Liver (tissue), 9 donors: ENCODE data around the gene MSH6. TPM values are rescaled to one million over a fixed set of nuclear protein-coding genes. Genes with fewer than 3 reads are reported as not detected.

ENCODE experiments used
- DNase-seq: peaks from one replicate; pipeline ENCODE4 v3.0.0-alpha.2; 2017; ENCODE audit warnings: low spot score
- H3K27ac ChIP-seq, 2 donors: one replicate each; pipeline ENCODE4 v1.7.0; 2013; ENCODE audit warnings: inconsistent platforms in 2 of 2, low read length in 2 of 2, control low read depth in 1 of 2, low read depth in 1 of 2, mild to moderate bottlenecking in 1 of 2
- H3K27me3 ChIP-seq, 4 donors: one replicate each; pipeline versions ENCODE4 v1.6.1 to v1.7.0; 2013; ENCODE audit warnings: low read length in 3 of 4, inconsistent platforms in 1 of 4, mild to moderate bottlenecking in 1 of 4, moderate library complexity in 1 of 4; ENCODE audit not compliant: control insufficient read depth in 4 of 4, insufficient read depth in 4 of 4
- H3K36me3 ChIP-seq, 4 donors: one replicate each; pipeline versions ENCODE4 v1.6.1 to v1.7.0; 2013; ENCODE audit warnings: low read length in 3 of 4, mild to moderate bottlenecking in 3 of 4, low read depth in 1 of 4, moderate library complexity in 1 of 4; ENCODE audit not compliant: control insufficient read depth in 4 of 4, insufficient read depth in 3 of 4
- H3K4me1 ChIP-seq, 4 donors: one replicate each; pipeline versions ENCODE4 v1.6.1 to v1.7.0; 2013; ENCODE audit warnings: low read length in 3 of 4, mild to moderate bottlenecking in 3 of 4, moderate library complexity in 1 of 4; ENCODE audit not compliant: control insufficient read depth in 4 of 4, insufficient read depth in 4 of 4
- H3K4me3 ChIP-seq, 3 donors: one replicate each; pipeline versions ENCODE4 v1.6.1 to v1.7.0; 2013; ENCODE audit warnings: low read length in 3 of 3, control low read depth in 1 of 3, low read depth in 1 of 3, mild to moderate bottlenecking in 1 of 3
- H3K9ac ChIP-seq, 2 donors: one replicate each; pipeline ENCODE4 v1.7.0; 2013; ENCODE audit warnings: low read length in 2 of 2, mild to moderate bottlenecking in 2 of 2, moderate library complexity in 2 of 2, control low read depth in 1 of 2, low read depth in 1 of 2
- H3K9me3 ChIP-seq, 4 donors: one replicate each; pipeline versions ENCODE4 v1.6.1 to v1.7.0; 2013; ENCODE audit warnings: low read length in 3 of 4; ENCODE audit not compliant: control insufficient read depth in 4 of 4
- ATF3 ChIP-seq: IDR thresholded peaks from 2 replicates; pipeline ENCODE4 v1.6.1; 2016; ENCODE audit warnings: antibody characterized with exemption
- CTCF ChIP-seq: fragments of 150-350 bp; IDR thresholded peaks from 2 replicates; pipeline ENCODE4 v1.5.1; 2017; ENCODE audit warnings: improper control_type of control experiment, low read depth, low read length; ENCODE audit not compliant: missing input control
- EGR1 ChIP-seq, 2 donors: IDR thresholded peaks; 2 replicates each; pipeline ENCODE4 v1.6.1; 2016 to 2018; ENCODE audit warnings: antibody characterized with exemption in 2 of 2, low read depth in 2 of 2
- FOXA2 ChIP-seq: IDR thresholded peaks from 2 replicates; pipeline ENCODE4 v1.6.1; 2016; ENCODE audit warnings: antibody characterized with exemption
- GABPA ChIP-seq, 2 donors: IDR thresholded peaks in 1 of 2; conservative IDR thresholded peaks in 1 of 2; 2 replicates each; pipeline ENCODE4 v1.6.1; 2016; ENCODE audit warnings: antibody characterized with exemption in 2 of 2, mild to moderate bottlenecking in 1 of 2, moderate library complexity in 1 of 2
- HNF4A ChIP-seq, 2 donors: conservative IDR thresholded peaks; 2 replicates each; pipeline ENCODE4 v1.6.1; 2016; ENCODE audit warnings: antibody characterized with exemption in 2 of 2, mild to moderate bottlenecking in 2 of 2
- HNF4G ChIP-seq: IDR thresholded peaks from 2 replicates; pipeline ENCODE4 v1.6.1; 2016; ENCODE audit warnings: antibody characterized with exemption
- JUND ChIP-seq, 2 donors: IDR thresholded peaks; 2 replicates each; pipeline ENCODE4 v1.6.1; 2016; ENCODE audit warnings: antibody characterized with exemption in 2 of 2
- MAX ChIP-seq: IDR thresholded peaks from 2 replicates; pipeline ENCODE4 v1.6.1; 2016; ENCODE audit warnings: antibody characterized with exemption
- NR2F2 ChIP-seq: IDR thresholded peaks from 2 replicates; pipeline ENCODE4 v1.6.1; 2016; ENCODE audit warnings: antibody characterized with exemption
- RAD21 ChIP-seq, 2 donors: IDR thresholded peaks; 2 replicates each; pipeline ENCODE4 v1.6.1; 2016; ENCODE audit warnings: antibody characterized with exemption in 2 of 2, mild to moderate bottlenecking in 2 of 2
- RXRA ChIP-seq, 2 donors: IDR thresholded peaks; 2 replicates each; pipeline ENCODE4 v1.6.1; 2017 to 2018; ENCODE audit warnings: antibody characterized with exemption in 2 of 2, mild to moderate bottlenecking in 1 of 2
- SP1 ChIP-seq: IDR thresholded peaks from 2 replicates; pipeline ENCODE4 v1.6.1; 2018; ENCODE audit warnings: antibody characterized with exemption, mild to moderate bottlenecking
- TAF1 ChIP-seq: conservative IDR thresholded peaks from 2 replicates; pipeline ENCODE4 v1.6.1; 2016; ENCODE audit warnings: antibody characterized with exemption, mild to moderate bottlenecking
- YY1 ChIP-seq: IDR thresholded peaks from 2 replicates; pipeline ENCODE4 v1.6.1; 2016; ENCODE audit warnings: antibody characterized with exemption, mild to moderate bottlenecking
- WGBS: extraction: QIAGEN DNeasy Blood & Tissue Kit; methylation state at CpG from one replicate; pipeline ENCODE4 v1.1.7; 2013; 5-methylcytosine and 5-hydroxymethylcytosine counted together
- polyA plus RNA-seq, 2 donors: library from polyadenylated mRNA; stranded (reverse) in 1 of 2; unstranded in 1 of 2; fragments of 200-250 nt in 1 of 2; fragments of >200 nt in 1 of 2; fragmentation: Nextera tagmentation in 1 of 2; extraction: Ambion mirVana in 1 of 2; gene quantifications; one replicate each; pipeline versions ENCODE4 v1.2.1 to v1.2.3, GENCODE V29; 2013 to 2015
- total RNA-seq, 2 donors: library from RNA; depleted of rRNA; stranded (reverse); fragments of >200 nt; gene quantifications; one replicate each; pipeline ENCODE4 v1.2.3, GENCODE V29; 2014
- donor health status: healthy.
- donor health status: healthy.
- donor health status: healthy.
- donor health status: healthy.
- donor health status: healthy.

The MSH6 gene
- total and polyA plus RNA-seq, 4 donors = 5.3 to 40.5 (median 17.6) TPM

GRCh38 chr2:47767880-47768609 lies 14.9 kb upstream of the MSH6 start:
- no peaks in the 10 kb centered on the region for H3K27me3 ChIP-seq
- H3K4me3 ChIP-seq = no peak overlapping the region
- H3K9me3 ChIP-seq = no peaks in the 10 kb centered on the region
- H3K4me1 ChIP-seq = peaks cover 0 to 9% (median 7%) of the 10 kb centered on the region in 4 donors
- peak overlapping the region in 1 of 2 donors; percentile 25 for H3K27ac ChIP-seq
- 28% methylated on average over 28 of the region's 28 CpGs for WGBS
- H3K36me3 ChIP-seq = no peaks in the 10 kb centered on the region
- TF ChIP-seq HNF4G (no peak), GABPA (IDR thresholded peaks at IDR 0.05 in 1 of 2, conservative IDR thresholded peaks at IDR 0.05 in 1 of 2) (no peak), ATF3 (no peak), CTCF (peak; percentile 93), JUND (IDR thresholded peaks at IDR 0.05) (no peak), EGR1 (IDR thresholded peaks at IDR 0.05; ENCODE audit: low read depth in 2 of 2) (no peak), MAX (no peak), RAD21 (IDR thresholded peaks at IDR 0.05) (peak; percentile 90 to 96), TAF1 (no peak), RXRA (IDR thresholded peaks at IDR 0.05) (no peak), SP1 (no peak), NR2F2 (no peak), HNF4A (conservative IDR thresholded peaks at IDR 0.05) (no peak), YY1 (no peak)
- H3K9ac ChIP-seq = no peak overlapping the region
- peak; percentile 85 for DNase-seq

- 92% methylated on average over 9 of the region's 9 CpGs for WGBS
- no peaks in the 10 kb centered on the region for H3K27me3 ChIP-seq
Observed at GRCh38 chr2:47769318-47769717, 13.6 kb upstream of the MSH6 start.

GRCh38 chr2:47771211-47771610 lies 11.7 kb upstream of the MSH6 start:
- no peak overlapping the region for H3K9ac ChIP-seq
- TF ChIP-seq GABPA (IDR thresholded peaks at IDR 0.05 in 1 of 2, conservative IDR thresholded peaks at IDR 0.05 in 1 of 2) (no peak), TAF1 (no peak), EGR1 (IDR thresholded peaks at IDR 0.05; ENCODE audit: low read depth in 2 of 2) (no peak), SP1 (no peak)
- peaks cover 0 to 9% (median 7%) of the 10 kb centered on the region in 4 donors for H3K4me1 ChIP-seq
- no peak for DNase-seq
- H3K27me3 ChIP-seq = no peaks in the 10 kb centered on the region
- no peak overlapping the region for H3K4me3 ChIP-seq
- H3K27ac ChIP-seq = no peak overlapping the region
- H3K9me3 ChIP-seq = no peaks in the 10 kb centered on the region
- H3K36me3 ChIP-seq = no peaks in the 10 kb centered on the region

More at GRCh38 chr2:47769318-47769717, 13.6 kb upstream of the MSH6 start:
- TF ChIP-seq FOXA2 (no peak), JUND (IDR thresholded peaks at IDR 0.05) (no peak), YY1 (no peak), HNF4G (no peak)
- no peaks in the 10 kb centered on the region for H3K36me3 ChIP-seq
- no peak overlapping the region for H3K4me3 ChIP-seq
- no peak for DNase-seq
- H3K9me3 ChIP-seq = no peaks in the 10 kb centered on the region
- no peak overlapping the region for H3K9ac ChIP-seq
- peaks cover 0 to 9% (median 7%) of the 10 kb centered on the region in 4 donors for H3K4me1 ChIP-seq
- no peak overlapping the region for H3K27ac ChIP-seq
